Liver (tissue), 9 donors: ENCODE data around the gene CX3CL1. TPM values are rescaled to one million over a fixed set of nuclear protein-coding genes. Genes with fewer than 3 reads are reported as not detected.

Source experiments
- DNase-seq: peaks from one replicate; pipeline ENCODE4 v3.0.0-alpha.2; 2017; ENCODE audit warnings: low spot score
- H3K27ac ChIP-seq, 2 donors: one replicate each; pipeline ENCODE4 v1.7.0; 2013; ENCODE audit warnings: inconsistent platforms in 2 of 2, low read length in 2 of 2, control low read depth in 1 of 2, low read depth in 1 of 2, mild to moderate bottlenecking in 1 of 2
- H3K27me3 ChIP-seq, 4 donors: one replicate each; pipeline versions ENCODE4 v1.6.1 to v1.7.0; 2013; ENCODE audit warnings: low read length in 3 of 4, inconsistent platforms in 1 of 4, mild to moderate bottlenecking in 1 of 4, moderate library complexity in 1 of 4; ENCODE audit not compliant: control insufficient read depth in 4 of 4, insufficient read depth in 4 of 4
- H3K36me3 ChIP-seq, 4 donors: one replicate each; pipeline versions ENCODE4 v1.6.1 to v1.7.0; 2013; ENCODE audit warnings: low read length in 3 of 4, mild to moderate bottlenecking in 3 of 4, low read depth in 1 of 4, moderate library complexity in 1 of 4; ENCODE audit not compliant: control insufficient read depth in 4 of 4, insufficient read depth in 3 of 4
- H3K4me1 ChIP-seq, 4 donors: one replicate each; pipeline versions ENCODE4 v1.6.1 to v1.7.0; 2013; ENCODE audit warnings: low read length in 3 of 4, mild to moderate bottlenecking in 3 of 4, moderate library complexity in 1 of 4; ENCODE audit not compliant: control insufficient read depth in 4 of 4, insufficient read depth in 4 of 4
- H3K4me3 ChIP-seq, 3 donors: one replicate each; pipeline versions ENCODE4 v1.6.1 to v1.7.0; 2013; ENCODE audit warnings: low read length in 3 of 3, control low read depth in 1 of 3, low read depth in 1 of 3, mild to moderate bottlenecking in 1 of 3
- H3K9ac ChIP-seq, 2 donors: one replicate each; pipeline ENCODE4 v1.7.0; 2013; ENCODE audit warnings: low read length in 2 of 2, mild to moderate bottlenecking in 2 of 2, moderate library complexity in 2 of 2, control low read depth in 1 of 2, low read depth in 1 of 2
- H3K9me3 ChIP-seq, 4 donors: one replicate each; pipeline versions ENCODE4 v1.6.1 to v1.7.0; 2013; ENCODE audit warnings: low read length in 3 of 4; ENCODE audit not compliant: control insufficient read depth in 4 of 4
- EGR1 ChIP-seq, 2 donors: IDR thresholded peaks; 2 replicates each; pipeline ENCODE4 v1.6.1; 2016 to 2018; ENCODE audit warnings: antibody characterized with exemption in 2 of 2, low read depth in 2 of 2
- FOXA1 ChIP-seq: IDR thresholded peaks from 2 replicates; pipeline ENCODE4 v1.6.1; 2016; ENCODE audit warnings: antibody characterized with exemption
- FOXA2 ChIP-seq: IDR thresholded peaks from 2 replicates; pipeline ENCODE4 v1.6.1; 2016; ENCODE audit warnings: antibody characterized with exemption
- GABPA ChIP-seq, 2 donors: IDR thresholded peaks in 1 of 2; conservative IDR thresholded peaks in 1 of 2; 2 replicates each; pipeline ENCODE4 v1.6.1; 2016; ENCODE audit warnings: antibody characterized with exemption in 2 of 2, mild to moderate bottlenecking in 1 of 2, moderate library complexity in 1 of 2
- HNF4A ChIP-seq, 2 donors: conservative IDR thresholded peaks; 2 replicates each; pipeline ENCODE4 v1.6.1; 2016; ENCODE audit warnings: antibody characterized with exemption in 2 of 2, mild to moderate bottlenecking in 2 of 2
- HNF4G ChIP-seq: IDR thresholded peaks from 2 replicates; pipeline ENCODE4 v1.6.1; 2016; ENCODE audit warnings: antibody characterized with exemption
- JUND ChIP-seq, 2 donors: IDR thresholded peaks; 2 replicates each; pipeline ENCODE4 v1.6.1; 2016; ENCODE audit warnings: antibody characterized with exemption in 2 of 2
- NR2F2 ChIP-seq: IDR thresholded peaks from 2 replicates; pipeline ENCODE4 v1.6.1; 2016; ENCODE audit warnings: antibody characterized with exemption
- RAD21 ChIP-seq, 2 donors: IDR thresholded peaks; 2 replicates each; pipeline ENCODE4 v1.6.1; 2016; ENCODE audit warnings: antibody characterized with exemption in 2 of 2, mild to moderate bottlenecking in 2 of 2
- RXRA ChIP-seq, 2 donors: IDR thresholded peaks; 2 replicates each; pipeline ENCODE4 v1.6.1; 2017 to 2018; ENCODE audit warnings: antibody characterized with exemption in 2 of 2, mild to moderate bottlenecking in 1 of 2
- SP1 ChIP-seq: IDR thresholded peaks from 2 replicates; pipeline ENCODE4 v1.6.1; 2018; ENCODE audit warnings: antibody characterized with exemption, mild to moderate bottlenecking
- TAF1 ChIP-seq: conservative IDR thresholded peaks from 2 replicates; pipeline ENCODE4 v1.6.1; 2016; ENCODE audit warnings: antibody characterized with exemption, mild to moderate bottlenecking
- YY1 ChIP-seq: IDR thresholded peaks from 2 replicates; pipeline ENCODE4 v1.6.1; 2016; ENCODE audit warnings: antibody characterized with exemption, mild to moderate bottlenecking
- WGBS: extraction: QIAGEN DNeasy Blood & Tissue Kit; methylation state at CpG from one replicate; pipeline ENCODE4 v1.1.7; 2013; 5-methylcytosine and 5-hydroxymethylcytosine counted together
- polyA plus RNA-seq, 2 donors: library from polyadenylated mRNA; stranded (reverse) in 1 of 2; unstranded in 1 of 2; fragments of 200-250 nt in 1 of 2; fragments of >200 nt in 1 of 2; fragmentation: Nextera tagmentation in 1 of 2; extraction: Ambion mirVana in 1 of 2; gene quantifications; one replicate each; pipeline versions ENCODE4 v1.2.1 to v1.2.3, GENCODE V29; 2013 to 2015
- total RNA-seq, 2 donors: library from RNA; depleted of rRNA; stranded (reverse); fragments of >200 nt; gene quantifications; one replicate each; pipeline ENCODE4 v1.2.3, GENCODE V29; 2014
- TF ChIP-seq, protein P1 (sequence below): IDR thresholded peaks from 2 replicates; pipeline ENCODE4 v1.6.1; 2016; ENCODE audit warnings: antibody characterized with exemption, mild to moderate bottlenecking
- TF ChIP-seq, protein P2 (sequence below): IDR thresholded peaks from 2 replicates; pipeline ENCODE4 v1.6.1; 2016; ENCODE audit warnings: antibody characterized with exemption
- TF ChIP-seq, protein P3 (sequence below): fragments of 150-350 bp; IDR thresholded peaks from 2 replicates; pipeline ENCODE4 v1.5.1; 2017; ENCODE audit warnings: improper control_type of control experiment, low read depth, low read length; ENCODE audit not compliant: missing input control
- TF ChIP-seq, protein P4 (sequence below): IDR thresholded peaks from 2 replicates; pipeline ENCODE4 v1.6.1; 2016; ENCODE audit warnings: antibody characterized with exemption
- TF ChIP-seq, protein P5 (sequence below): IDR thresholded peaks from 2 replicates; pipeline ENCODE4 v1.6.1; 2016; ENCODE audit warnings: antibody characterized with exemption
- donor health status: healthy.
- donor health status: healthy.
- donor health status: healthy.
- donor health status: healthy.
- donor health status: healthy.

The CX3CL1 gene
- total and polyA plus RNA-seq, 4 donors: 2.5 to 5.9 (median 5.1) TPM

DNA sequence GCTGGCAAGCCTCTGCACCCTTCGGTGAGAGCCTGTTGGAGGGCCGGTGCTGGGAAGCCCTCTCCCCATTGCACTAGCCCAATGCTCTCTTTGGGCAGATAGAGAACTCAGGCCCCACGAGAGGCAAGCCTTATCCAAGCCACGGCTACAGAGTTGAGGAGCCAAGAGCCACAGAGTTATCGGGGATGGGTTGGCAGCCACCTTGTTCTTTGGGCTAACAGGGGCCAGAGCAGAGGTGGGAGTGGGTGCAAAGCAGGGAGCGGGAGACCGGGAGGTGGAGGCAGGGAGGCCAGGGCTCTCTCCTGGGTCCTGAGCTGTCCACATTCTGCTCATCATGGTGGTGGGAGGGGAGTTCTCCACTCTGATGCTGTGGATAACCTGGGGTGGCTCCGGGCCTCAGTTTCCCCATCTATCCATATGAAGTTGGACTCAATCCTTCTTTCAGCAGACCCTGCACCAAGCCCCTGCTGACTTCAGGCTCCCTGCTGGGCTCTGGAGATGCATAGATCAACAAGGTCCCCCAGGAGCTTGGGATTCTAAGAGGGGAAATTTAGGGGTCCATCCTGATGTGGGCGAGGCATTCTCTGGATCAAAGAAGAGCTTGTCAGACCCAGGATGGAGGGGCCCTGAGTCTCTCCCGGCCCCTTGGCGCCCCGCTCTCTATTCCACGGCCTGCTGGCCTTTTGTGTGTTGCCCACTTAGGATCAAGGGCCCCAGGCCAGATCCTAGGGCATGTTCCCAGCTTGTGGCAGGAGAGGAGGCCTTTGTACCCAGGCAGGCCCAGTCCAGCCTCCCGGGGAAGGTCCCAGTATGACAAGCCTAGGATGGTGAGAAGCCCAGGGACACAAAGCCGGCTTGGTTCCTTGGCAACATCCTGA is 557 bp upstream of the CX3CL1 start:
- H3K4me3 ChIP-seq: peak overlapping the region in 2 of 3 donors; percentile 54 to 77
- H3K27me3 ChIP-seq: no peaks in the 10 kb centered on the region

More for the DNA sequence above, 557 bp upstream of the CX3CL1 start:
- WGBS: 62% methylated on average over 15 of the region's 15 CpGs
- peaks cover 4 to 38% (median 27%) of the 10 kb centered on the region in 4 donors for H3K4me1 ChIP-seq
- H3K9ac ChIP-seq: peak overlapping the region; percentile 53 to 93
- no peak for DNase-seq
- no peak for TF ChIP-seq JUND (IDR thresholded peaks at IDR 0.05)
- TF ChIP-seq, protein P1, sequence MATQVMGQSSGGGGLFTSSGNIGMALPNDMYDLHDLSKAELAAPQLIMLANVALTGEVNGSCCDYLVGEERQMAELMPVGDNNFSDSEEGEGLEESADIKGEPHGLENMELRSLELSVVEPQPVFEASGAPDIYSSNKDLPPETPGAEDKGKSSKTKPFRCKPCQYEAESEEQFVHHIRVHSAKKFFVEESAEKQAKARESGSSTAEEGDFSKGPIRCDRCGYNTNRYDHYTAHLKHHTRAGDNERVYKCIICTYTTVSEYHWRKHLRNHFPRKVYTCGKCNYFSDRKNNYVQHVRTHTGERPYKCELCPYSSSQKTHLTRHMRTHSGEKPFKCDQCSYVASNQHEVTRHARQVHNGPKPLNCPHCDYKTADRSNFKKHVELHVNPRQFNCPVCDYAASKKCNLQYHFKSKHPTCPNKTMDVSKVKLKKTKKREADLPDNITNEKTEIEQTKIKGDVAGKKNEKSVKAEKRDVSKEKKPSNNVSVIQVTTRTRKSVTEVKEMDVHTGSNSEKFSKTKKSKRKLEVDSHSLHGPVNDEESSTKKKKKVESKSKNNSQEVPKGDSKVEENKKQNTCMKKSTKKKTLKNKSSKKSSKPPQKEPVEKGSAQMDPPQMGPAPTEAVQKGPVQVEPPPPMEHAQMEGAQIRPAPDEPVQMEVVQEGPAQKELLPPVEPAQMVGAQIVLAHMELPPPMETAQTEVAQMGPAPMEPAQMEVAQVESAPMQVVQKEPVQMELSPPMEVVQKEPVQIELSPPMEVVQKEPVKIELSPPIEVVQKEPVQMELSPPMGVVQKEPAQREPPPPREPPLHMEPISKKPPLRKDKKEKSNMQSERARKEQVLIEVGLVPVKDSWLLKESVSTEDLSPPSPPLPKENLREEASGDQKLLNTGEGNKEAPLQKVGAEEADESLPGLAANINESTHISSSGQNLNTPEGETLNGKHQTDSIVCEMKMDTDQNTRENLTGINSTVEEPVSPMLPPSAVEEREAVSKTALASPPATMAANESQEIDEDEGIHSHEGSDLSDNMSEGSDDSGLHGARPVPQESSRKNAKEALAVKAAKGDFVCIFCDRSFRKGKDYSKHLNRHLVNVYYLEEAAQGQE: no peak
- peak; percentile 84 to 89 for TF ChIP-seq HNF4A (conservative IDR thresholded peaks at IDR 0.05)
- TF ChIP-seq FOXA1: no peak
- TF ChIP-seq RXRA (IDR thresholded peaks at IDR 0.05): peak in 1 of 2 donors; percentile 41
- no peak for TF ChIP-seq GABPA (IDR thresholded peaks at IDR 0.05 in 1 of 2, conservative IDR thresholded peaks at IDR 0.05 in 1 of 2)
- TF ChIP-seq, protein P2, sequence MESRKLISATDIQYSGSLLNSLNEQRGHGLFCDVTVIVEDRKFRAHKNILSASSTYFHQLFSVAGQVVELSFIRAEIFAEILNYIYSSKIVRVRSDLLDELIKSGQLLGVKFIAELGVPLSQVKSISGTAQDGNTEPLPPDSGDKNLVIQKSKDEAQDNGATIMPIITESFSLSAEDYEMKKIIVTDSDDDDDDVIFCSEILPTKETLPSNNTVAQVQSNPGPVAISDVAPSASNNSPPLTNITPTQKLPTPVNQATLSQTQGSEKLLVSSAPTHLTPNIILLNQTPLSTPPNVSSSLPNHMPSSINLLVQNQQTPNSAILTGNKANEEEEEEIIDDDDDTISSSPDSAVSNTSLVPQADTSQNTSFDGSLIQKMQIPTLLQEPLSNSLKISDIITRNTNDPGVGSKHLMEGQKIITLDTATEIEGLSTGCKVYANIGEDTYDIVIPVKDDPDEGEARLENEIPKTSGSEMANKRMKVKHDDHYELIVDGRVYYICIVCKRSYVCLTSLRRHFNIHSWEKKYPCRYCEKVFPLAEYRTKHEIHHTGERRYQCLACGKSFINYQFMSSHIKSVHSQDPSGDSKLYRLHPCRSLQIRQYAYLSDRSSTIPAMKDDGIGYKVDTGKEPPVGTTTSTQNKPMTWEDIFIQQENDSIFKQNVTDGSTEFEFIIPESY: peak; percentile 2
- no peak for TF ChIP-seq EGR1 (IDR thresholded peaks at IDR 0.05; ENCODE audit: low read depth in 2 of 2)
- no peak for TF ChIP-seq RAD21 (IDR thresholded peaks at IDR 0.05)
- peak; percentile 61 for TF ChIP-seq HNF4G
- TF ChIP-seq YY1: no peak
- no peak for TF ChIP-seq NR2F2
- TF ChIP-seq, protein P3, sequence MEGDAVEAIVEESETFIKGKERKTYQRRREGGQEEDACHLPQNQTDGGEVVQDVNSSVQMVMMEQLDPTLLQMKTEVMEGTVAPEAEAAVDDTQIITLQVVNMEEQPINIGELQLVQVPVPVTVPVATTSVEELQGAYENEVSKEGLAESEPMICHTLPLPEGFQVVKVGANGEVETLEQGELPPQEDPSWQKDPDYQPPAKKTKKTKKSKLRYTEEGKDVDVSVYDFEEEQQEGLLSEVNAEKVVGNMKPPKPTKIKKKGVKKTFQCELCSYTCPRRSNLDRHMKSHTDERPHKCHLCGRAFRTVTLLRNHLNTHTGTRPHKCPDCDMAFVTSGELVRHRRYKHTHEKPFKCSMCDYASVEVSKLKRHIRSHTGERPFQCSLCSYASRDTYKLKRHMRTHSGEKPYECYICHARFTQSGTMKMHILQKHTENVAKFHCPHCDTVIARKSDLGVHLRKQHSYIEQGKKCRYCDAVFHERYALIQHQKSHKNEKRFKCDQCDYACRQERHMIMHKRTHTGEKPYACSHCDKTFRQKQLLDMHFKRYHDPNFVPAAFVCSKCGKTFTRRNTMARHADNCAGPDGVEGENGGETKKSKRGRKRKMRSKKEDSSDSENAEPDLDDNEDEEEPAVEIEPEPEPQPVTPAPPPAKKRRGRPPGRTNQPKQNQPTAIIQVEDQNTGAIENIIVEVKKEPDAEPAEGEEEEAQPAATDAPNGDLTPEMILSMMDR: no peak
- TF ChIP-seq SP1: peak; percentile 76
- TF ChIP-seq FOXA2: no peak
- TF ChIP-seq, protein P4, sequence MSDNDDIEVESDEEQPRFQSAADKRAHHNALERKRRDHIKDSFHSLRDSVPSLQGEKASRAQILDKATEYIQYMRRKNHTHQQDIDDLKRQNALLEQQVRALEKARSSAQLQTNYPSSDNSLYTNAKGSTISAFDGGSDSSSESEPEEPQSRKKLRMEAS: no peak
- TF ChIP-seq, protein P5, sequence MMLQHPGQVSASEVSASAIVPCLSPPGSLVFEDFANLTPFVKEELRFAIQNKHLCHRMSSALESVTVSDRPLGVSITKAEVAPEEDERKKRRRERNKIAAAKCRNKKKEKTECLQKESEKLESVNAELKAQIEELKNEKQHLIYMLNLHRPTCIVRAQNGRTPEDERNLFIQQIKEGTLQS: no peak
- TF ChIP-seq TAF1: no peak
- no peaks in the 10 kb centered on the region for H3K36me3 ChIP-seq
- H3K27ac ChIP-seq: peak overlapping the region; percentile 94 to 98
- H3K9me3 ChIP-seq: no peaks in the 10 kb centered on the region
